ENCODE data around the gene CABP1.

The CABP1 gene

DNA sequence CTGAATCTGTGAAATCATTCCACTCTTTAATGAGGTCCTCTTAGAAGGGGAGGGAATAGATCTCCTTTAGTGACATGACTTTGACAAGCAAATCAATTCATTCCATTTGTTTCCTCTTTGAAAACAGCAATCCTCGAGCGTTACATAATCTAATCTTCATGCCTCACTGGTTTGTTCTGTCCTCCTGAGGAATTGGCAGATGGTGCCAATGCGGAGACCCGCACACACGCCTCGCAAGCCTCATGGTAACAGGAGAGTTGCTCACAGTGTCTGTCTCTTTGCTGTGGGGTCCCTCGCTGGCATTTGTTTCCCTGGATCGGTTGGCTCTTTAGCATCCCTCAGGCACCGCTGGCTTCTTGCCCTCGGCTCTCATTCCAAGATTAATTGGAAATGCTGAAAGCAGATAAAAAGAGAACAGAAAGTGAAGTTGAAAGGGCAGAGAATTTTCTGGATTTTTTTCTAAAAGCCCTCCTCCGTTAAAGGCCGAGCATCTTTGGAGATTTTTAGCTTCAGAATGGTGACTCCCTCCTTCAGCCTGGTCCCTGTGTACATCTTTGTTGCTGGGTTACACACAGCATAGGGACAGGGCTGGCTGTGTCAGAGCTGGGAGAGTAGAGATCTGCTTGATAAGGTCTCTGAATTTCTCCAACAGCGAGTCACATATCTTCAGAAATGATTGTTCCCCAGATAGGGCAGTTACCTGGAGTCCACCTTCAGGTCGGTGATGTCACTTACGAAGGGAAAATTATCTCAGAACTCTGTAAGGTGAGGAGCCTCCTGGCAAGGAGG, 10.1 kb upstream of the CABP1 start:
- DNase-seq (ENCODE audit: extremely low read depth in 1 of 2, low read depth in 1 of 2), result no peak

DNA sequence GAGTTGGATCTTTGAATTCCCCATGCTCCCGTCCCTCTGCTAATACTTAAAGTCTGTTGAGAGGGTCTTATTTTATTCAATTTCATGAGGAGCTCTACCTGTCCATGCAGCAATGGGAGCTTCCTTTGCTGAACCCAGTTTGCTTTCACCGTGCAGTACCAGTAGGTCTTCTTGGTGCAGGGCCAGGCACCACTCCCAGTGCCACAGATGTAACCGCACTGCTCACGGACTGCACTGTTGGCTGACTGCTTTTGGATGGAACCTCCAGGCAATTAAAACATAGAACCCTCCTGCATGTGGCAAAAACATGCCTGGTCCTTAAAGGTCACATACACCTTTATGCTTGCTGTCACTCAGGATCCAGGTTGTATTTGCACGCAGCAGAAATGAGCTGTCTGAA, 9.3 kb upstream of the CABP1 start:
- no peak for DNase-seq (ENCODE audit: extremely low read depth in 1 of 2, low read depth in 1 of 2)

DNA sequence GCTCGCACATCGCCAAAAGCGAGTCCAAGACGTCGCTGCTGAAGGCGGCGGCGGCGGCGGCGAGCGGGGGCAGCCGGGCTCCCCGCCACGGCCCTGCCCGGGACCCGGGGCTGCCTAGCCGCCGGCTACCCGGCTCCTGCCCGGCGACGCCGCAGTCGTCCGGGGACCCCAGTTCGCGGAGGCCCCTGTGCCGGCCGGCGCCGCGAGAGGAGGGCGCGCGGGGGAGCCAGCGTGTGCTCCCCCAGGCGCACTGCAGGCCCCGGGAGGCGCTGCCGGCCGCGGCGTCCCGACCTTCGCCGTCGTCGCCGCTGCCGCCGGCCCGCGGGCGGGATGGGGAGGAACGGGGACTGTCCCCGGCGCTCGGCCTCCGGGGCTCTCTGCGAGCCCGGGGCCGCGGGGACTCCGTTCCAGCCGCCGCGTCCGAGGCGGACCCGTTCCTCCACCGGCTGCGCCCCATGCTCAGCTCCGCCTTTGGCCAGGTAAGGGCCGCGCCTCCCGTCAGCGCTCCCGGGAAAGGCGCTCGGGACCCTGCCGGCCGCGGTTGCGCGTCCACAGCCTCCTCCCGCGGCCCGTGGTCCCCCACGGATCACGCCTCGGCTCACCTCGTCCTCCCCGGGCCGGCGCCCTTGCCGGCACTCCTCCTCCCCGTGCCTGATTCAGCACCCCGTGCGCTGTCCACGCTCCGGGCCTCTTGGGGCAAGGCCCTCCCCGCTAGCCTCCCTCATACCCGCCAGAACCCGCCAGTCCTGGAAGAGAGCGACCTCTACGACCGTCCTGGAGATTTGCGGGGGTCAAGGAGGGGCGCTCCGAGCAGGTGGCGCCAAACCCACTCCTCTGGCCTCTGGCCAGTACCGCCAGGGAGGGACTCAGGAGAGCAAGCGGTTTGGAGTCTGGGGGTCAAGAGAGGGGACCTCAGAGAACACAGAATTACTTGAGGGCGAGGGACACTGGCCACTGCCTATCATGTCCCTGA, 721 bp downstream of the CABP1 start:
- DNase-seq (ENCODE audit: extremely low read depth in 1 of 2, low read depth in 1 of 2), result peak in 1 of 2 donors; percentile 22

DNA sequence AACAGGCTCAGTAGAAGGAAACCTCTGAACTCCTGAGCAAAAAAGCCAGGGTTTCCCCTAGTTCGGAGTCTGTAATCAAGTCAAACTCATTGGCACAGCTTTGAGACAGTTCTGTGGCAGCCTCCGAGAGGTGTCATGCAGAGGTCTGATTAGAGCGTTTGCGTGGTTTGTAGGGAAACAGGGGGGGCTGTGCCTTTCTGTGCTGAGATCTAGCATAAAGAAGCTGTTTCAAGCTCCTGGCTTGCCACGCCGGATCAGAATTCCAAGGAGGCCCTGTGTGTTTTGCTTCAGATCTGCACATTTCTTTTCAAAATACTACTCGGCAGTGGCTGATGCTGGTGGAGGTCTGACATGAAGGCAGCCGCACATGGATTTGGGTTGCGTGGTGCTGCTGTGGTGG, 1.7 kb downstream of the CABP1 start:
- no peak for DNase-seq (ENCODE audit: extremely low read depth in 1 of 2, low read depth in 1 of 2)

DNA sequence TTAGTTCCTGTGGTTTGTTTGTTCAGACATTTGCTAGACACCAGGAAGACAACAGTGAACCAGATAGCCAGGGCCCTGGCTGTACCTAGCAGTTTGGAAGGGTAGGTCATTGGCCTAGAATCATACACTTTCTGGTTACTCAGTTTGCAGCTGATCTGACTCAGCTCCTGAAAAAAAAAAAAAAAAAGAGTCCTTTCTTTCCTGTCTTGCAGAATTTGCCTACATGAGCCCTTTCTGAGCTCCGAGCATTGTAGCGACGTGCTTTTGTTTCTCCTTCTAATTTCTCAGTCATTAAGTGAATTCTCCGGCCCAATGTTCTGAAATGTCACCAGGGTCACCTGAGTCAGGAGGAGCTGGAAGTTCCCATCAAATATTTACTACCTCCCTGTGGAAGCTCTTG, 2.4 kb downstream of the CABP1 start:
- no peak for DNase-seq (ENCODE audit: extremely low read depth in 1 of 2, low read depth in 1 of 2)

DNA sequence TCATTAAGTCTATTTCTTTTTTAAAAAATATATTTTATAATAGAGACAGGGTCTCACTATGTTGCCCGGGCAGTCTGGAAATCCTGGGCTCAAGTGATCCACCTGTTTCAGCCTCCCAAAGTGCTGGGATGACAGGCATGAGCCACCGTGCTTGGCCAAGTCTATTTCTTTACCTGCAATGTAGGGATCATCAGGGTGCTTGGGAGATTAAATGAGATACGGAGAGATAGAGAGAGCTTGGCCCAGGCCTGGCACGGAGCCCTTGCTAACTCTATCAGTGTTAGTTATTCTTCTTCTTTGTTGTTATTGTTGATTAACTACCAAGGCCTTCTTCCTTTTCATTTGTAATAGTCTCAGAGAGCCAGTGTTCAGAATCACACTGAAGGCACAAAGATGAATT, 3.1 kb downstream of the CABP1 start:
- no peak for DNase-seq (ENCODE audit: extremely low read depth in 1 of 2, low read depth in 1 of 2)

DNA sequence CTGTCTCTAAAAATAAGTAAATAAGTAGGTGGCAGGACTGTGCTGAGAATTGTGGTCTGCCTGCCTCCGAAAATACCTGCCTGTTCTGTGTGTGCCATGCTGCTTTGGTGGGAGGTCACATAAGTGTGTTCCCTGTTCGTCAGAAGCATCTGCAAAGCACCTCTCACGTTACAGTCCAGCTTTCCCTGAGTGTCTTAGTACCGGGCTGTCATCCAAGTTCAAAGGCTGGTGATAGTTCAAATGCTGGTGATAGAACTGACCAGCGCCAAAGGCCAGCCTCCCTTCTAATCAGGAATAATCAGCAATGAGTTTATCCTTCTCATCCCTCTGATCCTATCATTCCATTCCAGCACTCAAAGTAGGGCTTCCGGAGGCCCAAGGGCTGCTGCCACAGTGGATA, 5.6 kb downstream of the CABP1 start:
- no peak for DNase-seq (ENCODE audit: extremely low read depth in 1 of 2, low read depth in 1 of 2)

DNA sequence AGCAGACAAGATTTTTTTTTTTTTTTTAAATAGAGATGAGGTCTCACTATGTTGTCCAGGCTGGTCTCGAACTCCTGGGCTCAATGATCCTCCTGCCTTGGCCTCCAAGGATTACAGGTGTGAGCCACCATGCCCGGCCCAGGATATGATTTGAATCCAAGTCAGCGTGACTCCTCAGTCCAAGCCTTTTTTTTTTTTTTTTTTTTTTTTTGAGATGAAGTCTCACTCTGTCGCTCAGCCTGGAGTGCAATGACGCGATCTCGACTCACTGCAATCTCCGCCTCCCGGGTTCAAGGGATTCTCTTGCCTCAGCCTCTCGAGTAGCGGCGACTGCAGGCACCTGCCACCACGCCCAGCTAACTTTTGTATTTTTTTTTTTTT, 6.9 kb downstream of the CABP1 start:
- no peak for DNase-seq (ENCODE audit: extremely low read depth in 1 of 2, low read depth in 1 of 2)

DNA sequence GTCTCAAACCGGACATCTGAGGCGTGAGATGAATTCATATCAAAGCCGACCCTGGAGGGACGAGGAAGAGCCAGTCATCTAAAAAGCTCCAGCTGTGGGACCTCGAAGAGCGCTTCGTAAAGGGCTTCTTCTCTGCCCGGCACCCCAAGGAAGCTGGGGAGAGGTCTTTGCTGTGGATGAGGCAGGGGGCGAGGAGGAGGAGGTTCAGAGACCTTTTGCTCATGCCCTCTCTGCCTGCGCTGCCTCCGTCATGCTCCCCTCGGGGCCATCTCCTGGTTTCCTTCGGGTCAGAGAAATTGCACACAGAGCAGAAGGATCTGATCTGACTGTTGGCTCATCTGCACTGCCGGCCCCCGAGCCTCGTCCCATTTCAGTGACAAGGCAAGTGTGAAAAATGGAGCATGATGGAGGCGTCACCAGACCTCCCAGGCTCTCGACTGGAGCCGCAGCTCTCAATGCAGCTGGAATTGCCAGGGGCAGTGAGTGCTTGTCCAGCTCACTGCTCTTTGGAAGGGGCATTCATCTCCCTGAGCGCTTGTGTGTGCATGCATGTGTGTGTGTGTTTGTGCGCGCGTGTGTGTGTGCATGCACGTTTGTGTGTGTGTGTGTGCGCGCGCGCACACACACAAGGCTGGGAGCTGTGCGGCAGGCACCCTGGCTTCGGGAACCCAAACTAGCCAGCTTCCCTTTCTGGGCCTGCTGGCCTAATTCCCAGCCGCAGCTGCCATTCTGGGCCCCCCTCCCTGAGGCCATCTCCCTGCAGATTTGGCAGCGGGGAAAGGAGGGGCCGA, 9.2 kb downstream of the CABP1 start:
- DNase-seq (ENCODE audit: extremely low read depth in 1 of 2, low read depth in 1 of 2), result no peak

DNA sequence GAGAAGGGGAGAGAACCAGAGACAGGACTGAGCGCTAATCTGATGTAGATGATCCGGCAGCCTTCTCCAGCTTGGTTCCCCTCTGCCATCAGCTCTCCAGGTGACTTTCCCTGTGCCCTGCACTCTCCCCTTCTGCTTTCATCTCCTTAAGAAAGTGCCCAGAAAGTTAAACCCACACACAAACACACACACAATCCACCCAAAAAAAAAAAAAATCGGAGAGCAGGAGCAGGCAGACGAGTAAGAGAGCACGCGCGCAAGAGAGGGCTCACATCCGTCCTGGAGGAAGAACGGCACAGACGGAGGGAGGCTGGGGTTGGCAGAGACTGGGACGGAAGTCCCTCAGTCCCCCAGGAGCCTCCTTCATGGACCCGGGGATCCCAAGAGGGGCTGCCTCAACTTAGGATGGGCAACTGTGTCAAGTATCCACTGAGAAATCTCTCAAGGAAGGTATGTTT, 9.8 kb downstream of the CABP1 start:
- DNase-seq (ENCODE audit: extremely low read depth in 1 of 2, low read depth in 1 of 2), result no peak

DNA sequence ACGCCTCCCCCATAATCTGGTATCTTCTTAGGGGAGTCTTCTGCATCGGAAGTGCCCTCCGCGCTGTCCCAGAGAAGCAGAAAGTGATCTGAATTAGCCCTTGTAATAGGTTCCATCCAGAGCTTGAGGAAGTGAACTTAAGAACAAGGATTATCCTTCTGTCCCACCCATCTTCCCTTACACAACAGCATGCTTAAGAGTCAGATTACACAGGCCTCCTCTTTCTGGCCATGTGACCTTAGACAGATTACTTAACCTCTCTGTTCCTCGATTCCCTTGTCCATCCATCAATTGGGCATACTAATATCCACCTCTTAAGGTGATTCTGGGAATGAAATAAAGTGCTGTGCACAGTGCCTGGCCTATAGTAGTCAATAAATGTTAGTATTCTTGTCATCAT, 11.4 kb downstream of the CABP1 start:
- DNase-seq (ENCODE audit: extremely low read depth in 1 of 2, low read depth in 1 of 2), result no peak

DNA sequence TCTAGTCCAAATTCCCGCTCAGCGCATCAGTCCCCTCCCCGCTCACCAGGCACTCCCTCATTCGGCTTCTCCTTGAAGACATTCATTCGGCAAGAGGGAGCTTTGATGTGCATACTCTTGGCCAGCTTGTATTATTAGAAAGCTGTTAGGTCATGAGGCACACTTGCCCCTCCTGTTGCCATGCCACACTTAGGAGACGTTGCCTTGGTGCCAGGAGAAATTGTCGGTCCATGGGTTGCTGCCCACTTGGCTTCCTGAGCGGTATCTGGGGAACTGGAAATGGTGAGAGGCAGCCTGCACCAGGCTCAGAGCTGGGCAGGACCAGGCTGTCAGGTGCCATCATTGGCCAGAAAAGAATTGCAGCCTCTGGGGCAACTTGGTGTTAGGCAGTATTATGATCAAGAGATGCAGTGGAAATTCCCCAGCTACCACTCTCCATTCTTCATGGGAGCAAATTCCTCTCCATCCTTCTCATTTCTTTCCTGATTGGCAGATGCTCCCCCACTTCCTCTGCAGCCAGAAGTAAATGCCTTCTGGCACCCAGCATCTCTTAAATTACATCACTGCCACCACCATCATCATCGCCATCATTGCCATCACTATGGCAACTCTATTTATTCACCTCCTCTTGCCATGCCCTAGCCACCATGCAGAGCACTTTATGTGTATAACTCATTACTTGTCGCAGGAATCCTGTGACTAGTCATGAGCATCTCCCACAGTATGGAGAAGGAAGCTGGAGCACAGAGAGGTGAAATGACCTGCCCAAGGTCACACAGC, 12.4 kb downstream of the CABP1 start:
- DNase-seq (ENCODE audit: extremely low read depth in 1 of 2, low read depth in 1 of 2), result no peak

DNA sequence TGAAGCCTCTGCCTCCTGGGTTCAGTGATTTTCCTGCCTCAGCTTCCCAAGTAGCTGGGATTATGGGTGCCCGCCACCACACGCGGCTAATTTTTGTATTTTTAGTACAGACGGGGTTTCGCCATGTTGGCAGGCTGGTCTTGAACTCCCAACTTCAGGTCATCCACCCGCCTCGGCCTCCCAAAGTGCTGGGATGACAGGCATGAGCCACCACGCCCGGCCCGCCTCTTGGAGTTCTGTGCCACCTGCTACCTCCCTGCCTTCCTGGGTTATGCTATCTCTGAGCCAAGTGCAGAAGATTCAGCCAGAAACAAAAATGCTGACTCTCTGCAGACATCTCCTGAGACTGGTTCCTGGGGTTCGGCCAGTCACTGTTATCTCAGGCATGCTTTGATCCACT, 13.2 kb downstream of the CABP1 start:
- DNase-seq (ENCODE audit: extremely low read depth in 1 of 2, low read depth in 1 of 2), result no peak

DNA sequence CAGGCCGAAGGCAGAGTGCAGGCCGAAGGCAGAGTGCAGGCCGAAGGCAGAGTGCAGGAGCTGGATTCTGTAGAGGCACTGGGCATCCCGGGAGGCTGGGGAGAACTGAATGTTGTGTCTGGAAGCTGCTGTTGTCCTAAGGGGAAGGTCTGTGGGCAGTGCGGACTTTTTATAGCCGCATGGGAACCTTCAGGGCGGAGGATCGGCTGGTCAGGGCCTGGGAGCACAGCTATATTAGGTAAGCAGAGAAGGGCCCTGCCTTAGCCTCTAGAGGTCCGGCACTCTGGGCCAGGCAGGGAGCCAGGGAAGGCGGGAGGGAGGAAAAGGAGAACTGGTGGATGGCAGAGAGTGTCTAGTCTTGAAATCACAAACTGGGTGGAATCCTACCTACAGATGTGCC, 14.2 kb downstream of the CABP1 start:
- no peak for DNase-seq (ENCODE audit: extremely low read depth in 1 of 2, low read depth in 1 of 2)

DNA sequence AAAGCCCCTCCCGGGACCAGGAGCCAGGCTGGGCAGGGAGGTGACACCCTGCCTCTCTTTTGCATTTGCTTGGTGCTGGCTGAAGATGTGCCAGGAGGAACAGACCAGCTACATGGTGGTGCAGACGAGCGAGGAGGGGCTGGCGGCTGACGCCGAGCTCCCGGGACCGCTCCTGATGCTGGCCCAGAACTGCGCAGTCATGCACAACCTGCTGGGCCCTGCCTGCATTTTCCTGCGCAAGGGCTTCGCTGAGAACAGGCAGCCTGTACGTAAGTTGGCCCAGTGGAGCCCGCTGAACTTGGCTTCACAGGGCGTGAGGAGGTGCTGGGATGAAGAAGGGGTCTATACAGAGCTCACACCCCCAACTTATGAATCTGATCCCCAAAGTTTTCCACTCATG, 15.6 kb downstream of the CABP1 start:
- DNase-seq (ENCODE audit: extremely low read depth in 1 of 2, low read depth in 1 of 2), result no peak

DNA sequence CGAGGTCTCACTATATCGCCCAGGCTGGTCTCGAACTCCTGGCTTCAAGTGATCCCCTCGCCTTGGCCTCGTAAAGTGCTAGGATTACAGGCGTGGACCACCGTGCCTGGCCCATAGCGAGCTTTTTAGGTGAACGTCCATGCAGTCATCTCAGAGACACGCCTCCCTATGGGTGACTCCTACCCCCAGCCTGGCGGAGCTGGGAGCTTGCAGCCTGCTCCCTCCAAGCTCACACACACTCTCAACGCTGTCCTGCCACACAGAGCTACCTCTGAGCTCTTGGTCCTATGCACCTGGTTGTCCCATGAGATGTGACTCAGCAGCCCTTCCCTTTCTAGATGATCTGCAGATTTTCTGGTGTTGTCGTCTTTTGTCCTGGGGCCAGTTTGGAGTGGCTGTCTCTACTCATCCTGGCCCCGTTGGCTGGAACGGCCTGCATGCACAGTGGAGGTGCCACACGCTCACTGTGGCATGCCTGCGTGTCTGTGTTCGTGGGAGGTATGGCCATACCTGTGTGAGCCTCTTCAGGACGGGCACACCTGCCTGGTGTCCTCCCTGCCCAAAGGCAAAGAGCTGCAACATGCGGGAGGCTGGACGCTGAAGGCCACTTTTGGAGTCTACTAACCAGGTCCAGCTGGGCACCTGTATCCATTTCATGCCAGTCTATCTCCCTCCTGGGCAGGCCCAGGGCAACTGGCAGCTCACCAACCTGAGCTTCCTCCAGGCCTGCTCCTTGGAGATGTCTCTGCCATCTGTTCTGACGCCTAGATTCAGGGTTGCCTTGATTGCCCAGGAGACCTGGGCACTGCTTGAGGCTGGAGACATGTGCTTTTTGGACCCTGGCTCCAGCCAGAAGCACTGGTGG, 18.1 kb downstream of the CABP1 start:
- no peak for DNase-seq (ENCODE audit: extremely low read depth in 1 of 2, low read depth in 1 of 2)

DNA sequence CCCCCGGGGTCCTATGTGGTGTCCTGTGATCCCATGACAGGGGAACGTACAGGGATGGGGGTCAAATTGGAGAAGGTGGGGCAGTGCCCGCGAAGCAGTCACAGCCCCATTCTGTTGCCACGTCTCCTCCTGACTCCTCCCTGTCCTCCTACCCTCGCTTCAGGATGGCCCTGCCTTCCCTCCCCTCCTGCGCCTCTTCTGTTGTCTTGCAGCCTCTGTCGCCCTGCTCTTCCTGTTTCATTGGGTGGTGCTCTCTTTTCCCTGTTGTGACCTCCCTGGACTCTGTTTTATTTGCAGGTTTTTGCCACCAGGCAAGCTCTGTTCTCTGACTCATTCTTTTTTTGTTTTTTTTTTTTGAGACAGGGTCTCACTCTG, 18.7 kb downstream of the CABP1 start:
- no peak for DNase-seq (ENCODE audit: extremely low read depth in 1 of 2, low read depth in 1 of 2)

DNA sequence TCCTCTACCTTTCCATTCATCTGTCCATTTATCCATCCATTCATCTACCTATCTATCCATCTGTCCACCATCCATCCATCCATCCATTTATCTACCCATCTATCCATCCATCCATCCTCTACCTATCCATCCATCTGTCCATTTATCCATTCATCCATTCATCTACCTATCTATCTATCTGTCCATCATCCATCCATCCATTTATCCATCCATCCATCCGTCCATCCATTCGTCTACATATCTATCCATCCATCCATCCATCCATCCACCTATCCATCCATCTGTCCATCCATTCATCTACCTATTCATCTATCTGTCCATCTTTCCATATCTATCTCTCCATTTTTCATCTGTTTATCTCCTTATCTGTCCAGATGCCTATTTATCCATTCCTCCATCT, 21.0 kb downstream of the CABP1 start:
- DNase-seq (ENCODE audit: extremely low read depth in 1 of 2, low read depth in 1 of 2), result no peak

DNA sequence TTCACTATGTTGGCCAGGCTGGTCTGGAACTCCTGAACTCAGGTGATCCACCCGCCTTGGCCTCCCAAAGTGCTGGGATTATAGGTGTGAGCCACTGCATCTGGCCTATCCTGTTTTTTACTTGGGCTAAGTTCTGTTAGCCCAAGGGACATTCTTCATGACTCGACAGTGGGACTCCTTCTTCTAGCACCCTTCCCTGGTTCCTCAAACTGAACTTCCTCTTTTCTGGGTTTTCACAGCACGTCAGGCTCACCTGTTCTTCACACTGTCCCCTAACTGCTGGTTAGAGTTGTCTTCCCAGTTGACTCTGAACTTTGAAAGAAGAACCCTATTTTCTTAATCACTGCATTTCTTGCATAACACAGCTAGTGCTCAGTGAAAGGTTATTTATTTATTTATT, 22.5 kb downstream of the CABP1 start:
- no peak for DNase-seq (ENCODE audit: extremely low read depth in 1 of 2, low read depth in 1 of 2)

DNA sequence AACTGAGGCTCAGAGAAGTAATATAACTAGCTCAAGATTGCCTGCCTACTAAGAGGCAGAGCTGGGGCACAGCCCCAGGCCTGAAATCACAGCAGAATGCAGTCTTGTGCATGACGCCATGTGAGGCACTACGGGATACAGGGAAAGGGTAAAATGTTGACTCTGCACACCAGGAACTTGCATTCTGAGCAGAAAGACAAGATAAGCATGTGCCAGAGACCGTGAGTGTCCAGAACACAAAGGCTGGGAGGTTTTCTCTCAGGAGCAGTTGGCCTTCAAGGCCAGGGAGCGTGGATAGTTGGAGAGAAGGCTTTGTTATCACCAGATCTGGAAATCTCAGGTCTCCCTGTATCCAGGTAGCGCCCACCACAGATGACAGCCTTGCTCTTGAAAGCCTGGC, 23.3 kb downstream of the CABP1 start:
- no peak for DNase-seq (ENCODE audit: extremely low read depth in 1 of 2, low read depth in 1 of 2)
